ENCODE results near the gene ORC6.

The ORC6 gene

GRCh38 chr16:46731691-46732555, 42.5 kb downstream of the ORC6 start:
- DNase-seq (ENCODE audit: low spot score): no peak

GRCh38 chr16:46732561-46732960, 43.1 kb downstream of the ORC6 start:
- DNase-seq (ENCODE audit: low spot score): no peak

DNA sequence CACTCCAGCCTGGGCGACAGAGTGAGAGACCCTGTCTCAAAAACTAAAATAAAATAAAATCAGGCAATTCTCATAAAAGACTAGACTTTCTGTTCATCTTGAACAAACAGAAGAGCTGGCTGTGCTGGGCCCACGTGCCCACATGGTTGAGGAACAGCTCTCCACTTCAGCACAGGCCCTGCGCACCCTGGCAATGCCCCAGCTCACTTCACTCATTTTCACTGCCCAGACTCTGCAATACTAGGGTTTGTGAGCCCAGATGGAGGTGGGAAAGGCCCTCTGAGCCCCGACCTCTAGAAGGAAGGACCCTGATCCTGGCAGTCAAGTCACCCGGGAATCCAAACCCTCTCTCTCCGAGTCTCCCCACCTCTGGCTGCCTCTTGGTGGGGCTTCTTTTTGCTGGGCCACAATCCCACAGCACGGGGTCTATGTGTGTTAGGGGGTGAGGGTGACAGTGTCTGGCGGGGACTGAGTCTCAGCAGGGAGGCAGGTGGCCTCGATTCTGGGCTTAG, 43.9 kb downstream of the ORC6 start:
- no peak for DNase-seq (ENCODE audit: low spot score)

DNA sequence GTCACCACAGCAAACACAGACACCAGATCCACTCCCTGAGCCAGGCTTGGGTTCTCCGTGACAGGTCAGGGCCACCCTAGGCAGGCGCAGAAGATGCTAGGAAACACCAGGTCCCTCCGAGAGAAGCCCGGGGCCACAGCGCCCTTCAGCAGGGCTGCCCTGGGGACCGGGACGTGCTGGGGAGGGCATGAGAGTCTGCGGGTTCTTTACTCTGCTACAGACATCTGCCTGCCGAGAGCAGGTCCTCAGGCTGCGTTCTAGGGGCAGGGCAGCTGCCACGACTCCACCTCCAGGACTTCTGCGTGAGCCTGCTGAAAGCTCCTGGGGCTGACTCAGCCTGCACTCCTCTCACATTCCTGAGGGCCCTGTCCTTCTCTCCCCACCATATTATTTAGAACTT, 47.2 kb downstream of the ORC6 start:
- no peak for DNase-seq (ENCODE audit: low spot score)

GRCh38 chr16:46737621-46738214, 48.3 kb downstream of the ORC6 start:
- DNase-seq (ENCODE audit: low spot score): no peak

DNA sequence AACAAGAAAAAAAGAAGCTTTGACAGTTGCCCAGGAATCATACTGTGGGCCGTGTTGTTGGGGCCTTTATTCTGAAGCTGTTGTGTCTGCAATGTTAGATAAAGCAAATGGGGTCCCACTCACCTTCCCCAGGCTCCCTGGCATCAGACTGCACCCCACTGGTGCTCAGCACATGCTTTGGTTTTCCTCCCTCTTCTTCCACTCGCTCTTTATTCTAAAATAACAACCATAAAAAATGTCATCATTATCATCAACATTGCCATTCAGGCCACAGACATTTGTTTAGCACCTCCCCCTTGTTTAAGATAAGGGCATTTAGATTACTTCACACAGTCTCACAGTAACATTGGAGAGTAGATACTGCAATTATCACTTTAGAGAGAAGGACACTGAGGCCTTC, 50.5 kb downstream of the ORC6 start:
- no peak for DNase-seq (ENCODE audit: low spot score)

DNA sequence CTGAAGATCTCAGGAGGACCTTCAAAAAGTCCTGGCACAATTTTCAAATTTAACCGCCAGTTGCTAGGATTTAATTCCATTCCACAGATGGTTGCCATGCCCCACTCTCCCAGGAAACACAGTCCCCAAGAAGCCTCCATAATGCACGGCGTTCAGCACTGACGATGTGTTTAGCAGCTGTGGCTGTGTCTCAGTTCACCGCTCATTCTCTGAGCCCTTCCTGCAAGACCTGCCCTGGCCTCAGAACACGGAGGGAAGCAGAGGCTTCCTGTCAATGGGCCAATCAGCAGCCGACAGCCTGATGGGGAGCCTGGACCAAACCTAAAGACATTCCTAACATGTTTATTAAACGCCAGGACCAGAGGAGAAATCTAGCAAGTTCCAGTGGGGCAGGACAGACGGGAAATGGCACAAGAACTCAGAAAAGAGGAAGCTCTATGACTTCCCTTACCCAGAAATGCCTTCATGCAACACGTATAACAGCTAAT, 53.8 kb downstream of the ORC6 start:
- peak; percentile 30 for DNase-seq (ENCODE audit: low spot score)

GRCh38 chr16:46745617-46746016, 56.2 kb downstream of the ORC6 start:
- no peak for DNase-seq (ENCODE audit: low spot score)

GRCh38 chr16:46746821-46747776, 57.6 kb downstream of the ORC6 start:
- no peak for DNase-seq (ENCODE audit: low spot score)

Measured in kidney capillary endothelial cell (primary cell).